HG03139 (cell line): Measurements from ENCODE around the gene MPP3.

Experiments
- ATAC-seq: cut with Tn5 transposase; IDR thresholded peaks from one replicate; pipeline ENCODE4 v1.9.1; 2021; ENCODE audit not compliant: unreplicated experiment

The MPP3 gene

DNA sequence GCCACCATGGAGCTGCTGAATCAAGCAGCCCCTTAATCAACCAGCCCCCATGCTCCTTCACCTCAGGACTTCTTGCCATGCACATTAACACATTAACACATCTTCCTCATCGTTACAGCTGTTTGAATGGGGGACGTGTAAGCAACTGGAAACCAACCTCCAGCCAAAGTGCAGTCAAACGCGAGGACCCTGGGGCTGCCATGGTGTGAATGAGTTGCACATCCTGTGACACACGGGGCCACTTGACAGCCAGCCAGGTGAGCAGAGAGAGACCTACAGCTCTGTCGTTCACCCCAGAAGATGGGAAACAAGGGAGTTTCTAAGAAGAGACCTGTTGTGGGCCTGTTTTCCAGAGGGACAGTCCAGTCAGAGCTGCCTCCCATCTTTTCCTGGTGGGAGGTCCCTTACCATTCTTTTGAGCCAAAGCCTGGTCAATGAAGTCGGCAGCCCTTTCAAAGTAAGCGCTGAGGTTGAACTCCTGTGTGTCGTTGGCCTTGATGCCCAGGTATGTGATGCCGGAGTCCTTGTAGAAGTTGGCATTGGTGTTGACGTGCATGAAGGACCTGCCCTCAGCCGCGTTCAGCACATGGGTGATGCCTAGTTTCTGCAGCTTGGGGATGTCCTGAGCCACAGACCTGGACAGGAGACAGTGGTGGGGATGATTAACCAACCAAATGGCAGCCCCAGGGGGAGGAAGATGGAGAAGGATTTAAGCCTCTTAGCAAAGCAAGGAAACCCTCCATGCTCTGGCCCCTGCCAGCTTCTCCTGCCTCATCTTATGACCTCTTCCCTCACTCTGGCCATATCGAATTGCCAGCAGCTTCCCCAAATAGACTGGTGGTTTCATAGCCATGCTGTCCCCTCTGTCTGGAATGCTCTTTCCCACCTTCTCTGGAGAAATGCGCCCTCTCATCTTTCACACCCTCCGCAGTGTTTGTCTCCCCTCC lies 58.4 kb downstream of the MPP3 start:
- no peak for ATAC-seq

DNA sequence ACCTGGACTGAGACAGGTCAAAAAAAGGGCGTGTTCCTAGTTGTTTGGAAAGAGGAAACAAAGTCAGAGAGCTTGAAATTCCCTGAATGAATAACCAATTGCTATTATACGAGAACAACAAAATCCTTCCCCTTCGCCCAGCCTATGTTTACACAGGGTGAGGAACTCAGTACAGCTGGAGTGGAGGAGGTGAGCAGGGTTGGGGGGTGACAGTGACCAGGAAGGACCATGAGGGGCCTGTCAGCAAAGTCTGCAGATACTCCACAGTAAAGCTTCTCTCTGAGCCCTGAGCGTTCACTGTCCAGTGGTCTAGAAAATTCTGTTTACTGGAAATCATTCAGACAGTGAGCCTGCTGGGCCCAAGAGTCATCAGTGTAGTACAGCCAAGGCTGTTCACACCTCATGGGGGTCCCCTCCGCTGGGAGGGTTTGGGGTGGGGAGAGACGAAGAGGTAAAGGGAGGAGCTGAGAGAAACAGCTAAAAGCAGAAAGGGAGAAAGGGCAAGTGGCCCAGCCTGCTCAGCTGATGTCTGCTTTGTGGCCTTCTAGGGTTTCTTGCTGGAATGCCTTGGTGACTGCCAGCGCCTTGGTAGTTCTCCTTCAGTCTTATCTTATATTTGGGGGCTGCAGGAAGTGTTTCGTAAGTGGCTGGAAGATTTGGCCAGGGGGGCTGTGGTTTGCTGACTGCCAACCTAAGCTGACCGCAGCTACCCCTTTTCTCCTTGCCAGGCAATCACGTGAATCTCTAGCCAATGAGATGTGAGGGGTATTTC lies 59.9 kb downstream of the MPP3 start:
- no peak for ATAC-seq

DNA sequence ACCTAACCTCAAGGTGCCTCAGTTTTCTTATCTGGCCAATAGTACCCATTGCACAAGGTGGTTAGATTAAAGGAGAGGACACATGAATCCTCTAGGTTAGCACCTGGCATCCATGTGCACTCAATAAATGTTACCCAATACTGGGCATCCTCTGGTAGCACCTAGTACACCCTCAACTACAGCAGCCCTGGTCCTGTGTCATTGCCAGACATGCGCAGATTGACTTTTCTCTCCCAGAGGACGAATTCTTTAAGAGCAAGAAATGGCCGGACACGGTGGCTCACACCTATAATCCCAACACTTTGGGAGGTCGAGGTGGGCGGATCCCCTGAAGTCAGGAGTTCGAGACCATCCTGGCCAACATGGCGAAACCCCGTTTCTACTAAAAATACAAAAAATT lies 61.5 kb downstream of the MPP3 start:
- no peak for ATAC-seq

DNA sequence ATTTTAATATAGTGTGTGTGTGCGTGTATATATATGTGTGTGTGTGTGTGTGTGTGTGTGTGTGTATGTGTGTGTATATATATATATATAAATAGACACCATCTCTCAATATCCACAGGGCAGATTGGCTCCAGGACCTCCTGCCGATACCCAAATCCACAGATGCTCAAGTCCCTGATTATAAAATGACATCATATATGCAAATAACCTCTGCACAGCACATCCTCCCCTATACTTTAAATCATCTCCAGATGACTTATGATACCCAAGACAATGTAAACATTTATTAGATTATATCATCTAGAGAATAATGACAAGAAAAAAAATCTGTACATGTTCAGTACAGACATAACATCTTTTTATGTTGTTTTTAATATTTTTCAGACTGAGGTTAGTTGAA lies 62.0 kb downstream of the MPP3 start:
- ATAC-seq = no peak

DNA sequence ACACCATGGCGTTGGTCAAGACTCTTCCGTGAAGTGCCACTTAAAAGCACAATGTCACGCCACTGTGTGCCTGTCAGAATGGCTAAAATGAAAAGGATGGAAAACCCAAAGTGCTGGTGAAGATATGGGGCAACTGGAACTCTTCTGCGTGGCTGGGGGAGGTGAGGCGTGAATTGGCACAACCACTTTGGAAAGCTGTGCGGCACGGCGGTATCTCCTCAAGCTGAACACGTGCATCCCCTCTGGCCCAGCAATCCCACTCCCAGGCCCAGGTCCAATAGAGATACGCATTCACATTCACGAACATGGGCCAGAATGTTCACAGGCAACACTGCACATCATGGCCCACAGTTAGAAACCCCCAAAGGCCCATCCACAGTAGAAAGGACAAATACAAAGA lies 63.1 kb downstream of the MPP3 start:
- ATAC-seq = no peak

DNA sequence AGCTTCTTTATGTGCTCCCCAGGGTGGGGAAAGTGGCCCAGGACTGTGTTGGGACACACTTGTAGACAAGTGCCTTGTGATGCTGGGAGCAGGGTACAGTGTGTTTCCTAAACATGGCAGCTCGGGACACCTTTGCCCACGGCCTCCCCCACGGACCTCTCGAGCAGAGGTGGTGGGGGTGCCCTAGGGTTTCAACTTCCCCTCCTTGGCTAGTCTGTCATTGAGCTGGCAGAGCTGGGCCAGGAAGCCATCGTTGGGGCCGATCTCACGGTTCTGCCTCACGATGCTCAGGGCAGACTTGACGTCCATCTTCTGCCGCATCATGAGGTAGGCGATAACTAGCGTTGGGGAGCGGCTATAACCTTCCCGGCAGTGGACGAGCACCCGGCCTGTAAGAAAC lies 63.5 kb downstream of the MPP3 start:
- ATAC-seq = no peak

DNA sequence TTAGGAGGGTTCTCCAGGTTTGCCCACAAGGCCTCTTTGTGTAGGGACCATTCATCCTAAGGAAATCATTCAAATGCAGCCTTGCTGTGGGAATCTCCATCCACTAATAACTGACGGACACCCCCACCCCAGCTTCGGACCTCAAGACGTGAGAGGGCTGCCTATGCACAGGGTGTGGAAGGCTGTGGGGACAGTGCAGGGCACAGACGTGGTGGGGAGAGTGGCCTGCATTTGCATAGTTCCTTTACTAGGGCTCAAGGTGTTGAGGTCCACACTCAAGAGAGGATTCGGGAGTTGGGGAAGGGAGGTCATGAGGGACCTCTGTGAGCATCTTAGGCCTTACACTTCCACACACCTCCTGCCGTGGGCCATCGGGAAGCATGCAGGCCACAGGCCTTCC lies 64.0 kb downstream of the MPP3 start:
- no peak for ATAC-seq

DNA sequence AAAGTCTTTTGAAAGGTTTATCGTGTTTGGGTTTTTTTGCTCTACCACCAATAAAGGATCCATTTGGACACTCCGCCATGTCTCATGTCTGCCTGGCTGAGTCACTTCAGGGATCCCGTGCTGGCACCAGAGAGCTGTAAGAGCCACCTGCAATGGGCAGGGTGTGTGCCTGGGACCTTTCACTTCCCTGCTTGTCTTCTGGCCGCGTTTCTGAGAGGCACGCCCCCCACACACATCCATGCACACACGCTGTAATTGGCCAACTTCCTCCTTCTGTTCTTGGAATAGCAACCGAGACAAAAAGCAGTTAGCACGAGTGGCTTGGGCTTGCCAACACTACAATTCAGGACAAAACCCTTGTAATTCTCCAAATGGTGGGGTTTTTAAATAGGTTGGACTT lies 64.6 kb downstream of the MPP3 start:
- no peak for ATAC-seq

DNA sequence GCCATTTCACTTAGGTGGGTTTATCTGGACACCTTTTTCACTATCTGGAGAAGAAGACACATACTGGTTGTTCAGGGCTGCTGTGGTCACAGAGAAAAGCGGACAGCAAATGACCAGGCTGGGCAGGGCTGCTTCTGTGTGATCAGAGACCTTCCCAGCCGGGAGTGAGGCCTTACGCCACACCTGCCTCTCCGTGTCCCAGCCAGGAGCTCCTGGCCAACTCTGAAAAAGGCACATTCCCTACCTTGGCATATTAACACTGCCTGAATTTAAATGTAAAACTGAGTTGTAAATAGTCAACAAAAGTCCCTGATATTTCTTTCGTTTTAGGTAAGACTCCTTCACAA lies 65.3 kb downstream of the MPP3 start:
- no peak for ATAC-seq

DNA sequence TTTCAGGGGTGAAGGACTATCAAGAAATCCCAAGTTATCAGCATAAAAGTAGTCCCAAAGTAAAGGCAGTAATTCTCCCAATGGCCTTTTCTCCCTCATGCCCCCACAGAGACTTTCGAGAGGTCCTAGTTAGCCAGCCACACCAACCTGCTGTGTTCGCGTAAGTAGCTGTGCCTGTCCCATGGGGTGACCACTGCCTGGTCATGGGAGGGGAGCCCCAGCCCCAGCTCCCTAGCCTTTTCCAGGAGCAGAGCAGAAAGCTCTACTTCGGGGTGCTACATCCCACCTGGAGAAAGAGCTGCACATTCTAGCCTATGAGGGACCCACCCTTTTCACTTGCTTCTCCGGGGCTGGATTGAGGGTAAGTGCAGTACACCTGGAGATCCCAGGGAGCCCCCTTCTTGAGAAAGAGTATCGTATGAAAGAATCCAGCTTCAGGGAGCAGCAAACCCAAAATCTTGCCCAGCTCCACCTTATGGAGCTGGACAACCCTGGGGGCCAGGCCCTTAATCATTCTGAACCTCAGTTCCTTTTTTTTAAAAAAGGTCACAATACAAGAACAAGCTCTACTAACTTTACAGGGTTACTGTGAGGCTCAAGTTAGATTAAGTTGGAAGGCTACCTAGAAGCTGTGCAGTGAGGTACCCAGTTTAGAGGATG lies 65.8 kb downstream of the MPP3 start:
- ATAC-seq = no peak

DNA sequence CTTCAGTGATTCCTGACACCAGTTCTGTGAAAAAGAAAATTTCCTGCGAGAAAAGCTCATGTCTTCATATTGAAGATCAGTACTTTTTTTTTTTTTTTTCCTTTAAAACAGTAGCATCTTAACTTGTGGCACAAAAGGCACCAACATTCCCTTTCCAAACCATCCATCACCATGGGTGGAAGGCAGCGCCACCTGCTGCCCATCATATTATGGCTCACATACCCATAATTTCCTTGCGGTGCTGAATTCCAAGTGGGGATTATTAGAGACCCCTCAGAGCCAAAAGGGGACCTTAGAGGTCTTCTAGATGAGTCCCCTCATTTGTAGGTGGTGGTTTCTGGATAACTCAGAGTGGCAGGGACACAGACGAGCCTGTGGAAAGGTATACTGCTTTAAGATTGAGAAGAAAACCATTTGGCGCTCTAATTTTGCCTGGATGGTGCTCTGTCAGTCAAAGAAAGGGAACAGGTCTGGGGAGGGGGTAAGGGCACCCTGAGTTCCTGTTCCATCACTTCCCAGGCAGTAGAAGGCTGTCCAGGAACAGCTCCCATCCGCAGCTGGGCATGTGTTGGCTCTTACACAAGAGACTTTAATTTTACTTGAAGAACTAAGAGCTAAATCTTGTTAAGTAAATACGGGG lies 66.4 kb downstream of the MPP3 start:
- ATAC-seq = no peak

DNA sequence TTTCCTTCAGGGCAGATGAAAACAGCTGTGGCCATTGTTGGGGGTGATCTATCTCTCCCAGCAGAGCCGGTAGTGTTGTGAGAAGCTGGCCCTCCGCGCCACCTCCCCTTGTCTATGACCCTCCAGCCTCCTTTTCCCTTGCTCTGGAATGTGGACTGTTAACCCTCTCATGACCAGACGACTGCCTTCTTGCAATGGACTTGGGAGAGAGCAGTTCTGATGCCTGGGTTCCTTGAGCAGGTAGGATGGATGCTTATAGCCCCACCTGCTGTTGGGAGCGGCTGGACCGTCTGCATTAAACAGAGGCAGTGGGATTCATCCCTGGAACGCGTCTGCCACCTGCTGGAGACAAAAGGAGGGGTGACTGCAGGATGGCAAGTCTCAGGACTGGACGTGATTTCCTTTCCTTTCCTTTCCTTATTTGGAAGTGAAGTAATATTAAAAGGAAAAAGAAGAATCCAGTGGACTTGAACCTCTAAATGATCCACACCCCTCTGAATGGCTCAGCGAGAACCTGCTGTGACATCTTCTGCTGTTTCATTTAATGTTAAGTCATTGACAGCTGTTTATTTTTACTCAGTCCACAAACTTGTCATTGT lies 72.6 kb downstream of the MPP3 start:
- ATAC-seq = no peak

DNA sequence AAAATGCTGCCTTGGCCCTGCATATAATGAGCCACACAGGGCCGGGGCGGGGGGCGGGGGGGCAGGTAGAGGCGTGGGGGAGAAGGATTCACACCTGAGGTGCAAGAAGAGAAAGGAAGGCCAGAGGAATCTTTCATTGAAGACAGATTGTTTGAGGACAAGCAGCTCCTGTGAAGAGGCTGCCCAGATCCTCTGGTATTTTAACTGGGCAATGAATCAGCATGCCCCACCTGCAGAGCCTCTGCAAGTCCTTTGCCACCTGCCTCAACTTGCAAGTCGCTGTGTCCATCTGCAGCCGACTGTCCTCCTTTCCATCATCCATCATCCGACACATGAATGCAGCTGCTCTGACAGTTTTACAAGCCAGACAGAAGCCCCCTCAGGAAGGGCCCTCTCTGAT lies 73.1 kb downstream of the MPP3 start:
- no peak for ATAC-seq

DNA sequence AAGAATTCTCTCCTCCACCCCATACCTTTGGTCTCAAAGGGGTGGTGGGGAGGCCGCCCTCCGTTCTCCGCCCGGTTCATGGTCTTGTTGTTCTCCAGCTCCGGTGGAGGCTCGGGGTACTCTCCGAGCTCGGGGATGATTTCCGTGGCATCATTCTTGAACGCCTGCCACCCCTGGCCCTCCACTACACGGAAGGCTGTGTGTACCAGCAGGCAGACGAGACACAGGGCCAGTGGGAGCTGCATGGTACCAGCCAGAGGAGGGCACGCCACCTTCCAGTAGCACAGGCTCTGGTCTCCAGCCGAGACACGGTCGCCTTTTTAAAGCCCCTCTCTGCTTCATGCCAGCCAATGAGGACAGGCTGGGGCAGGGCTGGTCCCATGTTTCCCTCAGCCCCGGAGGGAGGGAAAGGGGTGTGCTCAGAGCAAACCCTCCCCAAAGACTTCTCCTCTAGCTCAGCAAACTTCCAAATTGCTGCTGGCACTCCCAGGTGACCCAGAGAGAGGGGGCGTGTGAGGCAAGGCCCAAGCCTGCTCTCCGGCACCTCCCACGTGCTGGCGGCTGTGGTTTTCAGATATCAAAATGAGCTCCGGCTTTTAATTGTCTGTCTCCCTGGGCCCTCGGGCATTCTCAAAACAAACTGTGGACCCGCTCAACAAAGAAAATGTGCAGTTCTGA lies 74.3 kb downstream of the MPP3 start, which contains the start of gene SOST:
Gene SOST (minus strand): TSS at position 295 of the 678 bp plus-strand sequence. CDS start 50 bp downstream, at position 245.
- ATAC-seq = no peak

DNA sequence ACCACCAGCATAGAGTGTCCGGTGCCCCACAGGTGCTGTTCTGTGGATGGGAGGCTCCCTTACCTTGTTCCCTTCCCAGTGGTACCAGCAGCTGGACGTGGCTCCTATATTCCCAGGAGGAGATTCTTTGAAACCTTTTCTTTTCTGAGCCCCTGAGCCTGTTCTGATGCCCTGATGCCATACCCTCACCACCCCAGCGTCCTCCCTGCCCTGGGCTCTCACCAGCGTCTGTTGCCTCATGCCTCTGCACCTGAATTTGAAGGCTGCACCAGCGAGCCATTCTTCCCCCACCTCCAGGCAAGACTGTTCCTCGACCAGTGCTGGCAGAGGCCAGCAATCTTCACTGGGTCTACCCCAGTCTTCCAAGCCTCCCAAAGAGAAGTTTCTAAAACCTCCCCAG lies 74.9 kb downstream of the MPP3 start:
- no peak for ATAC-seq

DNA sequence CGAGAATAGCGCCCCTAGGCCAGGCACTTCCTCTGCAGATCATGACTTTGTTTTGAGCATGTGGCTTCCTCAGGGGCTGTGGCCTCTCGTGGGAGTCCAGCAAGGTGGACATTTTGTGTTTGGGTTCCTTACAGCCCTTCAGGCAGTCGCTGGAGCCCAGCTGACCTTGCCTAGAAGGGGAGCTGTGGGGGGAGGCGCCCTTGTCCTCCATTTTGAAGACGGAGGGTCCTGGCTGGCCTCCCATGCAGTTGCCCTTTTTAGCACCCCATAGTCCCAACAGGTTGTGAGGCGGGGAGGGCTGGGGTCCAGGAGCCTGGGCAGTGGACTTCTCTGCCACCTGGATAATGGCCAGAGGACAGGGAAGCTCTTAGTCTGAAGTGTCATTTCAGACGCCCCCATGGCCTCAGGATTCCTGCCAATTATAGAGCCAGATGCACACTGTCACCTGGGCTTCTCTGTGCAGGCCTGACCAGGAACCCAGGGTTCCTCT lies 75.7 kb downstream of the MPP3 start:
- ATAC-seq = no peak

DNA sequence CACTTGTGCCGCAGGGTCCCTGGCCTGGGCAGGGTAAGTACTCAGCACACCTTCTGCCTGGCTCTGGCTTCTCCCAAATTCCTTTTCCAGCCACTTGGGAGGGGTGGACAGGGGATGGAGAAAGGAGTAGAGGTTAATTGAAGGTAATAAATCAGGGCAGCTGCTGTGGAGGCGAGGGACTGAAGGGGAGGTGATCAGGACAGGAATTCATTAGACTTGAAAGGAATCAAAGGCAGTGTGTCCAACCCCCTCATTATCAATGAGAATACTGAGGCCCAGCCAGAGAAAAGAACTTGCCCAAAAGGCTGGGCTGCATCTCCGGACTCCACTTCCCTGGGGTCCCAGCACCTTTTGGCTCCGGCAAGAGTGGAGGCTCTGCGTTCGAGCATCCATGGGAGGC lies 76.7 kb downstream of the MPP3 start:
- ATAC-seq = no peak

DNA sequence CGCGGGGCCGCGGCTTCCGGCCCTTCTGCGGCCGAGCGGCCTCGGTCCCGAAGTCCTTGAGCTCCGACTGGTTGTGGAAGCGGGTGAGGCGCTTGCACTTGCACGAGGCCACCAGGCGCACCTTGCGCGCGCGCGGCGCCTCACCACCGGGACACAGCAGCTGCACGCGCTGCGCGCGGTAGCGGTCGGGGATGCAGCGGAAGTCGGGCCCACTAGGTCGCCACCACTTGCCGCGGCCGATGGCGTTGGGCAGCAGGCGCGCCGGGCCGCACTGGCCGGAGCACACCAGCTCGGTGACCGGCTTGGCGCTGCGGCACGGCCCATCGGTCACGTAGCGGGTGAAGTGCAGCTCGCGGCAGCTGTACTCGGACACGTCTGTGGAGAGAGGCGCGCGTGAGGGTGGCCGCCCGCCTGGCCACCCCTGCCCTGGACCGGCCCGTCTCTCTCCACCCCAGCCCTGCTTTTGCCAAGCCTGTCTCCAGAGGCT lies 77.5 kb downstream of the MPP3 start:
- ATAC-seq = no peak

DNA sequence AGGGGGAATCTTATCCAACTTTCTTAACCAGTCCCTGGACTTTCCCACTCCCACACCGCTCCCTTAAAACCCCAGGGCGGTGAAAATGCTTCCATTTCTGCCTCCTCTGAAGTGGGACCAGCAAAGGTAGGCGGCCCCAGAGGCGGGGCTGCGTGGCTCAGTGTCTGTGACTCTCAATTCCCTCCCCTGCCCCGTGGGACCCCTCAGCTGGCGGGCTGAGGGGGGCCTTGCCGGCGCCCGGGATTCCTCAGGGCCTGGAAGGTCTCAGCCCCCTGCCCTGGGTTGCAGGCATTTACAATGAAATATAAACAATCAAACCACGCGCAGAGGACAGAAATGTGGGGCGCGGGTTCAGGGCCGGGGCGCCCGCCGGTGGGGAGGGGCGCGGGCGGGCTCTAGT lies 78.0 kb downstream of the MPP3 start:
- ATAC-seq = no peak
